Measurements from ENCODE around the gene ZNF154.
"Not testable (repeated sequence)": the region's sequence is repeated elsewhere in the genome, so short reads cannot be mapped to it uniquely, and the experiment has no call there.

Gene ZNF154

GRCh38 chr19:57708641-57709361 is at the start of gene ZNF154:
Gene ZNF154 (minus strand): TSS chr19:57709204. CDS start chr19:57708971, 233 bp downstream.
- no peak for DNase-seq

GRCh38 chr19:57757941-57758340 is 48.9 kb upstream of the ZNF154 start:
- DNase-seq, result no peak

GRCh38 chr19:57755031-57755430 is 46.0 kb upstream of the ZNF154 start:
- DNase-seq, result no peak

- DNase-seq, result no peak
Measured at GRCh38 chr19:57754091-57754673, 45.2 kb upstream of the ZNF154 start.

- DNase-seq, result no peak
Measured at GRCh38 chr19:57748029-57748428, 39.0 kb upstream of the ZNF154 start.

GRCh38 chr19:57747472-57747807 is 38.4 kb upstream of the ZNF154 start:
- no peak for DNase-seq

GRCh38 chr19:57746580-57747471 is 37.8 kb upstream of the ZNF154 start, which contains the start of gene ZNF776:
Gene ZNF776 (plus strand): TSS chr19:57746815. CDS start chr19:57747059, 244 bp downstream.
- DNase-seq, result peak; percentile 96

GRCh38 chr19:57738770-57739169 is 29.8 kb upstream of the ZNF154 start:
- DNase-seq, result not testable (repeated sequence)

GRCh38 chr19:57738320-57738719 is 29.3 kb upstream of the ZNF154 start:
- DNase-seq, result peak; percentile 42

GRCh38 chr19:57720878-57721277 is 11.9 kb upstream of the ZNF154 start:
- no peak for DNase-seq

- DNase-seq, result peak; percentile 52
Measured at GRCh38 chr19:57719901-57720519, 11.0 kb upstream of the ZNF154 start.

GRCh38 chr19:57719424-57719823 is 10.4 kb upstream of the ZNF154 start:
- no peak for DNase-seq

GRCh38 chr19:57712222-57712621 is 3.2 kb upstream of the ZNF154 start:
- no peak for DNase-seq

GRCh38 chr19:57709616-57710015 is 612 bp upstream of the ZNF154 start:
- DNase-seq, result no peak

- DNase-seq, result no peak
Measured at GRCh38 chr19:57706346-57706745, 2.7 kb downstream of the ZNF154 start.

- DNase-seq, result no peak
Measured at GRCh38 chr19:57701625-57702024, 7.4 kb downstream of the ZNF154 start.

- DNase-seq, result no peak
Measured at GRCh38 chr19:57689750-57690149, 19.3 kb downstream of the ZNF154 start.

GRCh38 chr19:57688011-57688763 is 20.8 kb downstream of the ZNF154 start:
- DNase-seq, result no peak

- DNase-seq, result no peak
Measured at GRCh38 chr19:57687363-57688010, 21.5 kb downstream of the ZNF154 start.

- no peak for DNase-seq
Measured at GRCh38 chr19:57686727-57687126, 22.3 kb downstream of the ZNF154 start.

- DNase-seq, result no peak
Measured at GRCh38 chr19:57682226-57682766, 26.7 kb downstream of the ZNF154 start.

- no peak for DNase-seq
Measured at GRCh38 chr19:57675881-57676280, 33.1 kb downstream of the ZNF154 start.
